ENCODE data around the gene ARMH1.
A peak's percentile ranks its signal among the peaks of the same experiment; 100 is the strongest.

ARMH1 gene

GRCh38 chr1:44646261-44647110 lies 28.0 kb upstream of the ARMH1 start:
- no peaks in the 10 kb centered on the region for H3K27me3 ChIP-seq (ENCODE audit: control insufficient read depth, insufficient read depth, low read length)
- no peaks in the 10 kb centered on the region for H3K9me3 ChIP-seq (ENCODE audit: control insufficient read depth, insufficient read depth, low read depth, low read length)
- H3K9ac ChIP-seq (ENCODE audit: low read length): no peak overlapping the region
- H3K27ac ChIP-seq (ENCODE audit: low read depth, low read length): no peak overlapping the region
- peaks cover 16% of the 10 kb centered on the region for H3K4me1 ChIP-seq (ENCODE audit: control insufficient read depth, insufficient read depth, low read length)
- no peak overlapping the region for H3K4me3 ChIP-seq (ENCODE audit: low read depth, low read length)
- peaks cover 96% of the 10 kb centered on the region for H3K36me3 ChIP-seq (ENCODE audit: control insufficient read depth, insufficient read depth, low read length)

DNA sequence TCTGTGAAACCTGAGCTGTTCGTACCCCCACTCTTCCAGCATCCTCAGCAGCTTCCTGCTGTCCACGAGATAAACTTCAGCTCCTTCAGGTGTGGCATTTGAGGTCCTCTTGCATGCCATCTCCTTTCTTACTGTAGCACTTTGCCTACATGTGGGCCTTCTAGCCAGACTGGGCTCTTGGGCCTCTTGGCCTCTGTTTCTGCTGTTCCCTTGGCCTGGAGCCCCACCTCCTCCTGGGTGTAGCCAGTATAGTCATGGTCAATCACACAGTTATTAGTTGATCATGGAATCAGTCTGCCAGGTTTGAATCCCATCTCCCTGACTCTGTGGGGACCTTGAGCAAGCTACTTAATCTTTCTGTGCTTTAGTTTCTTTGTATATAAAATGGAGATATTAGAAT lies 26.6 kb upstream of the ARMH1 start:
- Histone ChIP-seq H3K4me3 (ENCODE audit: low read depth, low read length) (no peak overlapping the region), H3K4me1 (ENCODE audit: control insufficient read depth, insufficient read depth, low read length) (peaks cover 20% of the 10 kb centered on the region), H3K27ac (ENCODE audit: low read depth, low read length) (no peak overlapping the region), H3K36me3 (ENCODE audit: control insufficient read depth, insufficient read depth, low read length) (peaks cover 86% of the 10 kb centered on the region), H3K27me3 (ENCODE audit: control insufficient read depth, insufficient read depth, low read length) (no peaks in the 10 kb centered on the region), H3K9me3 (ENCODE audit: control insufficient read depth, insufficient read depth, low read depth, low read length) (no peaks in the 10 kb centered on the region), H3K9ac (ENCODE audit: low read length) (no peak overlapping the region)

DNA sequence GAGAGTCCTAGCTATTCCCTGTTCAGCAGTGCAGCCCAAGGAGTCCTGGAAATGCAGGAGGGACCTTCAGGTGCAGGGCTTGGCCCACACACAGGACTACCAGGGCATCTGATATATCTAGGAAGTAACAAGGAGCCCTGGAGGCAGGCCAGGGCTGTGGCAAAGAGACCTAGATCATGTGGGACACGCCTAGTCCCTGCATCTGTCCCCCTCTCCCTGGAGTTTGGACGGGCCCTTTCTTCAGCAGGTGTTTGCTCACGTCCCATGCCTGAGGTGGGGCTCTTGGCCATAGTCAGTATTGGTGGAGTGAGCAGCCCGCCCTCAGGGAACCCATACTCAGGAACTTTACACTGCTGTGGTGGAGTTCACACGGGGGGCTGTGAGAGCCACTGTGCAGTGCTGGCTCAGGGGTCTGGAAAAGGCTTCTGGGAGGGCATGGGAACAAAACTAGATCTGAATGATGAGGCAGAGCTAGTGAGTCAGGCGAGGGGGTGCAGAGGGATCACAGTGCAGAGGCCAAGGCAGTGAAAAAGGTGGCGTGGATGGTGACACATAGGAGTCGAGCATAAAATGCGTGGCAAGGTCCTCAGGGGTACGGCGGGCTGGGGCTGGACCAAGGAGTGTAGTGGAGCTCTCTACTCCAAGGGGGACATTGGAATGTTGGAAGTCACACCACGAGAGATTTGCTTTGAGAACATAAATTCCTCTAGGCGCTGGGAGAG lies 25.8 kb upstream of the ARMH1 start:
- Histone ChIP-seq H3K4me3 (ENCODE audit: low read depth, low read length) (no peak overlapping the region), H3K9me3 (ENCODE audit: control insufficient read depth, insufficient read depth, low read depth, low read length) (no peaks in the 10 kb centered on the region), H3K4me1 (ENCODE audit: control insufficient read depth, insufficient read depth, low read length) (peaks cover 26% of the 10 kb centered on the region), H3K9ac (ENCODE audit: low read length) (no peak overlapping the region), H3K27me3 (ENCODE audit: control insufficient read depth, insufficient read depth, low read length) (no peaks in the 10 kb centered on the region), H3K27ac (ENCODE audit: low read depth, low read length) (no peak overlapping the region), H3K36me3 (ENCODE audit: control insufficient read depth, insufficient read depth, low read length) (peaks cover 79% of the 10 kb centered on the region)

DNA sequence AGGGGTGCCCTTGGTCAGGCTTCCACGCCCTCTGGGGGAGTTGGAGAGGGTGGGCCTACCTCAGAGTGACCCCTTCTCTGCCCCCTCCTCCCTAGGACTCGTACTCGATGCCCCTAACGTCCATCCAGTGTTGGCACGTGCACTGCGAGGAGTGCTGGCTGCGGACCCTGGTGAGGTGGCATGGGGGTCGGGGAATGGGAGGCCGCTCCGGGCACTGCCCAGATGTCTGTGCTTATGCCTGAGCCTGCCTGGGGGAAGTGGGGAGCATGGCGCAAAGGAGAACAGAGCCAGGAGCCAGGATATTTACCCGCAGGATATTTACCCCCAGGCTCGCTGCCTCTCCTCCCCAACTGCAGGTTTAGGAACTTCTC lies 24.7 kb upstream of the ARMH1 start:
- H3K4me1 ChIP-seq (ENCODE audit: control insufficient read depth, insufficient read depth, low read length): peaks cover 26% of the 10 kb centered on the region
- no peaks in the 10 kb centered on the region for H3K9me3 ChIP-seq (ENCODE audit: control insufficient read depth, insufficient read depth, low read depth, low read length)
- no peaks in the 10 kb centered on the region for H3K27me3 ChIP-seq (ENCODE audit: control insufficient read depth, insufficient read depth, low read length)
- H3K36me3 ChIP-seq (ENCODE audit: control insufficient read depth, insufficient read depth, low read length): peaks cover 68% of the 10 kb centered on the region
- H3K4me3 ChIP-seq (ENCODE audit: low read depth, low read length): no peak overlapping the region
- no peak overlapping the region for H3K9ac ChIP-seq (ENCODE audit: low read length)
- H3K27ac ChIP-seq (ENCODE audit: low read depth, low read length): 0 out of 2 replicates have a peak overlapping the region, but pooled peaks have one; percentile 34

- Histone ChIP-seq H3K27ac (ENCODE audit: low read depth, low read length) (0 out of 2 replicates have a peak overlapping the region, but pooled peaks have one; percentile 34), H3K9ac (ENCODE audit: low read length) (peak overlapping the region; percentile 57), H3K4me1 (ENCODE audit: control insufficient read depth, insufficient read depth, low read length) (peaks cover 26% of the 10 kb centered on the region), H3K27me3 (ENCODE audit: control insufficient read depth, insufficient read depth, low read length) (no peaks in the 10 kb centered on the region), H3K36me3 (ENCODE audit: control insufficient read depth, insufficient read depth, low read length) (peaks cover 63% of the 10 kb centered on the region), H3K4me3 (ENCODE audit: low read depth, low read length) (no peak overlapping the region), H3K9me3 (ENCODE audit: control insufficient read depth, insufficient read depth, low read depth, low read length) (no peaks in the 10 kb centered on the region)
Measured at GRCh38 chr1:44650159-44650831, 24.2 kb upstream of the ARMH1 start.

DNA sequence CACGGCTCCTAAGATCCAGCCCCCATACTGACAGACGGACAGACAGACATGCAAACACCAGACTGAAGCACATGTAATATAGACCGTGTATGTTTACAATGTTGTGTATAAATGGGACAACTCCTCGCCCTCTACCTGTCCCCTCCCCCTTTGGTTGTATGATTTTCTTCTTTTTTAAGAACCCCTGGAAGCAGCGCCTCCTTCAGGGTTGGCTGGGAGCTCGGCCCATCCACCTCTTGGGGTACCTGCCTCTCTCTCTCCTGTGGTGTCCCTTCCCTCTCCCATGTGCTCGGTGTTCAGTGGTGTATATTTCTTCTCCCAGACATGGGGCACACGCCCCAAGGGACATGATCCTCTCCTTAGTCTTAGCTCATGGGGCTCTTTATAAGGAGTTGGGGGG lies 23.4 kb upstream of the ARMH1 start:
- no peak overlapping the region for H3K9ac ChIP-seq (ENCODE audit: low read length)
- no peaks in the 10 kb centered on the region for H3K27me3 ChIP-seq (ENCODE audit: control insufficient read depth, insufficient read depth, low read length)
- no peaks in the 10 kb centered on the region for H3K9me3 ChIP-seq (ENCODE audit: control insufficient read depth, insufficient read depth, low read depth, low read length)
- H3K4me1 ChIP-seq (ENCODE audit: control insufficient read depth, insufficient read depth, low read length): peaks cover 26% of the 10 kb centered on the region
- peaks cover 55% of the 10 kb centered on the region for H3K36me3 ChIP-seq (ENCODE audit: control insufficient read depth, insufficient read depth, low read length)
- no peak overlapping the region for H3K4me3 ChIP-seq (ENCODE audit: low read depth, low read length)
- no peak overlapping the region for H3K27ac ChIP-seq (ENCODE audit: low read depth, low read length)

GRCh38 chr1:44652445-44653106 lies 21.9 kb upstream of the ARMH1 start:
- H3K27me3 ChIP-seq (ENCODE audit: control insufficient read depth, insufficient read depth, low read length): no peaks in the 10 kb centered on the region
- no peak overlapping the region for H3K4me3 ChIP-seq (ENCODE audit: low read depth, low read length)
- H3K9ac ChIP-seq (ENCODE audit: low read length): no peak overlapping the region
- H3K27ac ChIP-seq (ENCODE audit: low read depth, low read length): no peak overlapping the region
- peaks cover 42% of the 10 kb centered on the region for H3K36me3 ChIP-seq (ENCODE audit: control insufficient read depth, insufficient read depth, low read length)
- peaks cover 26% of the 10 kb centered on the region for H3K4me1 ChIP-seq (ENCODE audit: control insufficient read depth, insufficient read depth, low read length)
- H3K9me3 ChIP-seq (ENCODE audit: control insufficient read depth, insufficient read depth, low read depth, low read length): no peaks in the 10 kb centered on the region

DNA sequence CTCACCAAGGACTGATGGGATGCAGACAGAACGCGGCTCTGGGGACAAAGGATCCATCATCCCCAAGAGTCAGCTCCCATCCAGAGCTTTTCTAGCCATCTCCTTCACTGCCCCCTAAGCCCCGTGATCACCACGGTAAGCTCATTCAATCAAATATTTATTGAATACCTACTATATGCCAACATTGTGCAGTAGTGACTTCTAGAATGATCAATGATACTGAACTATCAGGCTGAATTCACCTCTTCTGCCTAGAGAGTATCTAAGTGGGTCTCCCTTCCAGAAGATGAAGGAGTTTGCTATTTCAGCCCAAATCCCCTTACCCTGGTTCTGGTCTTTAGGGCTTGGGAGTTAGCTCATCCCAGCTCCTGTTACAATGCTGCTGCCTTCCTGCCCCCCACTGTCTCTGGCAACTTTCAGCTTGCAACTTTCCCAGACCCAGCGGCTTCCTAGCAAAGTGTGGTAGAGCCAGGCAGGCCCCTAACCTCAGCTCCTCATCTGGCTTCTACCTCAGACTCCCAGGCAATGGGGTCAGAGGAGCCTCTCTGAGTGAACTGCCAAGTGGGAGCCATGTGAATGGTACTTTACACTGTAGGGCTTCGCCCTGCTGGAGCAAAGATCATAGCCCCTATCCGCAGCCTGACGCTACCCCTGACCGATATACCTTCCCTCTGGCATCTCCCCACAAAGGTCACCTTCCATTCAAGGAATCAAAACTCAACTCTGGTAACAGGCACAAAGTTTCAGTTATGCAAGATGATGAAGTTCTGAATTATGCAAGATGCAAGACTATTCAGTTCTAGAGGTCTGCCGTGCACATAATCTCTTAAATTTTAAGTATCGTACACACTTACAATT lies 21.2 kb upstream of the ARMH1 start:
- peaks cover 26% of the 10 kb centered on the region for H3K4me1 ChIP-seq (ENCODE audit: control insufficient read depth, insufficient read depth, low read length)
- no peak overlapping the region for H3K9ac ChIP-seq (ENCODE audit: low read length)
- peaks cover 36% of the 10 kb centered on the region for H3K36me3 ChIP-seq (ENCODE audit: control insufficient read depth, insufficient read depth, low read length)
- no peak overlapping the region for H3K27ac ChIP-seq (ENCODE audit: low read depth, low read length)
- H3K4me3 ChIP-seq (ENCODE audit: low read depth, low read length): no peak overlapping the region
- no peaks in the 10 kb centered on the region for H3K9me3 ChIP-seq (ENCODE audit: control insufficient read depth, insufficient read depth, low read depth, low read length)
- no peaks in the 10 kb centered on the region for H3K27me3 ChIP-seq (ENCODE audit: control insufficient read depth, insufficient read depth, low read length)

GRCh38 chr1:44654621-44655187 lies 19.8 kb upstream of the ARMH1 start:
- Histone ChIP-seq H3K9ac (ENCODE audit: low read length) (no peak overlapping the region), H3K27me3 (ENCODE audit: control insufficient read depth, insufficient read depth, low read length) (no peaks in the 10 kb centered on the region), H3K4me3 (ENCODE audit: low read depth, low read length) (no peak overlapping the region)

GRCh38 chr1:44655609-44656008 lies 18.9 kb upstream of the ARMH1 start:
- H3K4me3 ChIP-seq (ENCODE audit: low read depth, low read length): no peak overlapping the region
- peaks cover 13% of the 10 kb centered on the region for H3K36me3 ChIP-seq (ENCODE audit: control insufficient read depth, insufficient read depth, low read length)
- no peaks in the 10 kb centered on the region for H3K27me3 ChIP-seq (ENCODE audit: control insufficient read depth, insufficient read depth, low read length)
- no peak overlapping the region for H3K27ac ChIP-seq (ENCODE audit: low read depth, low read length)
- no peaks in the 10 kb centered on the region for H3K9me3 ChIP-seq (ENCODE audit: control insufficient read depth, insufficient read depth, low read depth, low read length)
- H3K9ac ChIP-seq (ENCODE audit: low read length): no peak overlapping the region
- H3K4me1 ChIP-seq (ENCODE audit: control insufficient read depth, insufficient read depth, low read length): peaks cover 12% of the 10 kb centered on the region

More at GRCh38 chr1:44654621-44655187, 19.8 kb upstream of the ARMH1 start:
- Histone ChIP-seq H3K27ac (ENCODE audit: low read depth, low read length) (no peak overlapping the region), H3K36me3 (ENCODE audit: control insufficient read depth, insufficient read depth, low read length) (peaks cover 22% of the 10 kb centered on the region), H3K9me3 (ENCODE audit: control insufficient read depth, insufficient read depth, low read depth, low read length) (no peaks in the 10 kb centered on the region), H3K4me1 (ENCODE audit: control insufficient read depth, insufficient read depth, low read length) (peaks cover 21% of the 10 kb centered on the region)

Measured in HUES6 (cell line).